ENCODE measurements around the gene RTBDN. TPM values are rescaled to one million over a fixed set of nuclear protein-coding genes. Genes with fewer than 3 reads are reported as not detected.

The RTBDN gene
- total RNA-seq, 1 donor from 2014 or later, result 4.8 TPM

DNA sequence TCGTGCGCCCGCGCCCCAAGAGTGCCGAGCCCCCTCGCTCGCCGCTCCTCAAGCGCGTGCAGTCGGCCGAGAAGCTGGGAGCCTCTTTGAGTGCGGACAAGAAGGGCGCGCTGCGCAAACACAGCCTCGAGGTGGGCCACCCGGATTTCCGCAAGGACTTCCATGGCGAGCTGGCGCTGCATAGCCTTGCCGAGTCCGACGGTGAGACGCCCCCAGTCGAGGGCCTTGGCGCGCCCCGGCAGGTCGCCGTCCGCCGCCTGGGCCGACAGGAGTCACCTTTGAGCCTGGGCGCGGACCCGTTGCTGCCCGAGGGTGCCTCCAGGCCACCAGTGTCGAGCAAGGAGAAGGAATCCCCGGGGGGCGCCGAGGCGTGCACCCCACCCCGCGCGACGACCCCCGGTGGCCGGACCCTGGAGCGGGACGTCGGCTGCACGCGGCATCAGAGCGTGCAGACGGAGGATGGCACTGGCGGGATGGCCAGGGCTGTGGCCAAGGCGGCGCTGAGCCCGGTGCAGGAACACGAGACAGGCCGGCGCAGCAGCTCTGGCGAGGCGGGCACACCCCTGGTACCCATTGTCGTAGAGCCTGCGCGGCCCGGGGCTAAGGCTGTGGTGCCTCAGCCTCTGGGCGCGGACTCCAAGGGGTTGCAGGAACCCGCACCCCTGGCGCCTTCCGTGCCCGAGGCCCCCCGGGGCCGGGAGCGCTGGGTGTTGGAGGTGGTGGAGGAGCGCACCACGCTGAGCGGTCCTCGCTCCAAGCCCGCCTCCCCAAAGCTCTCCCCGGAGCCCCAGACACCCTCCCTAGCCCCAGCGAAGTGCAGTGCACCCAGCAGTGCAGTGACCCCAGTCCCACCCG is 39.7 kb upstream of the RTBDN start:
- Mint-ChIP-seq H3K27me3 (ENCODE audit: unreplicated experiment) (peaks cover 12% of the 10 kb centered on the region), H3K36me3 (ENCODE audit: unreplicated experiment) (peaks cover 14% of the 10 kb centered on the region), H3K9me3 (ENCODE audit: unreplicated experiment) (peaks cover 8% of the 10 kb centered on the region), H3K4me3 (ENCODE audit: unreplicated experiment) (no peak overlapping the region), H3K4me1 (ENCODE audit: low read depth, unreplicated experiment) (no peaks in the 10 kb centered on the region), H3K27ac (ENCODE audit: unreplicated experiment) (no peak overlapping the region)
- DNase-seq, result no peak
- TF ChIP-seq, protein P1, sequence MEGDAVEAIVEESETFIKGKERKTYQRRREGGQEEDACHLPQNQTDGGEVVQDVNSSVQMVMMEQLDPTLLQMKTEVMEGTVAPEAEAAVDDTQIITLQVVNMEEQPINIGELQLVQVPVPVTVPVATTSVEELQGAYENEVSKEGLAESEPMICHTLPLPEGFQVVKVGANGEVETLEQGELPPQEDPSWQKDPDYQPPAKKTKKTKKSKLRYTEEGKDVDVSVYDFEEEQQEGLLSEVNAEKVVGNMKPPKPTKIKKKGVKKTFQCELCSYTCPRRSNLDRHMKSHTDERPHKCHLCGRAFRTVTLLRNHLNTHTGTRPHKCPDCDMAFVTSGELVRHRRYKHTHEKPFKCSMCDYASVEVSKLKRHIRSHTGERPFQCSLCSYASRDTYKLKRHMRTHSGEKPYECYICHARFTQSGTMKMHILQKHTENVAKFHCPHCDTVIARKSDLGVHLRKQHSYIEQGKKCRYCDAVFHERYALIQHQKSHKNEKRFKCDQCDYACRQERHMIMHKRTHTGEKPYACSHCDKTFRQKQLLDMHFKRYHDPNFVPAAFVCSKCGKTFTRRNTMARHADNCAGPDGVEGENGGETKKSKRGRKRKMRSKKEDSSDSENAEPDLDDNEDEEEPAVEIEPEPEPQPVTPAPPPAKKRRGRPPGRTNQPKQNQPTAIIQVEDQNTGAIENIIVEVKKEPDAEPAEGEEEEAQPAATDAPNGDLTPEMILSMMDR (IDR thresholded peaks at IDR 0.05; ENCODE audit: partially characterized antibody, unreplicated experiment), result no peak

DNA sequence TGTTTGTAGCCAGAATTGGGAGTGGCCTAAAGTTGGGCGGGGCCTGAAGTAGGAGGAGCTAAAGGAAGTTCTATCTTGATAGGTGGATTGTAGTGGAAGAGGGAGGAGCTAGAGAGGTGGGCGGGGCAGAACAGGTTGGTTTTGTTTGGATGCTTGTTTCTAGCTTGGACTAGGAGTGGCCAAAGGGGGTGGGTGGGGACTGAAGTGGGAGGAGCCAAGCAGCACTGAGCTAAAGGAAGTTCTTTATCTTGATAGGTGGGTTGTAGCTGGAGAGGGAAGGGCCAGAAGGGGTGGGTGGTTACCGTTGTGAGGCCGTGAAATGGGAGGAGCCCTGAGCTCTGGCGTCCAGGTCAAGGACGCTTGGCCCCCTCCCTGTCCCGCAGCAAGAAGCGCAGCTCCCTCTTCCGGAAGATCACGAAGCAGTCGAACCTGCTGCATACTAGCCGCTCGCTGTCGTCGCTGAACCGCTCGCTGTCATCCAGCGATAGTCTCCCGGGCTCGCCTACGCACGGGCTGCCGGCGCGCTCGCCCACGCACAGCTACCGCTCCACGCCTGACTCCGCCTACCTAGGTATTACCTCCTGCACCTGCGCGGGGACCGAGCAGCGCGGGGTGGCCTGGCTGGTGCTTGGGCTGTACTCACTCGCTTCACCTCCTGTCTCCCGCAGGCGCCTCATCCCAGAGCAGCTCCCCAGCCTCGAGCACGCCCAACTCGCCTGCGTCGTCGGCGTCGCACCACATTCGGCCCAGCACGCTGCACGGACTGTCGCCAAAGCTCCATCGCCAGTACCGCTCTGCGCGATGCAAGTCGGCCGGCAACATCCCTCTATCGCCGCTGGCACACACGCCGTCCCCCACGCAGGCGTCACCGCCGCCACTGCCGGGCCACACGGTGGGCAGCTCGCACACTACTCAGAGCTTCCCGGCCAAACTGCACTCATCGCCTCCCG is 38.8 kb upstream of the RTBDN start:
- Mint-ChIP-seq H3K27ac (ENCODE audit: unreplicated experiment) (no peak overlapping the region), H3K9me3 (ENCODE audit: unreplicated experiment) (peaks cover 8% of the 10 kb centered on the region), H3K27me3 (ENCODE audit: unreplicated experiment) (peaks cover 12% of the 10 kb centered on the region), H3K4me1 (ENCODE audit: low read depth, unreplicated experiment) (peaks cover 2% of the 10 kb centered on the region), H3K36me3 (ENCODE audit: unreplicated experiment) (peaks cover 14% of the 10 kb centered on the region), H3K4me3 (ENCODE audit: unreplicated experiment) (no peak overlapping the region)
- peak; percentile 59 for DNase-seq
- TF ChIP-seq, protein P1 (IDR thresholded peaks at IDR 0.05; ENCODE audit: partially characterized antibody, unreplicated experiment), result no peak

DNA sequence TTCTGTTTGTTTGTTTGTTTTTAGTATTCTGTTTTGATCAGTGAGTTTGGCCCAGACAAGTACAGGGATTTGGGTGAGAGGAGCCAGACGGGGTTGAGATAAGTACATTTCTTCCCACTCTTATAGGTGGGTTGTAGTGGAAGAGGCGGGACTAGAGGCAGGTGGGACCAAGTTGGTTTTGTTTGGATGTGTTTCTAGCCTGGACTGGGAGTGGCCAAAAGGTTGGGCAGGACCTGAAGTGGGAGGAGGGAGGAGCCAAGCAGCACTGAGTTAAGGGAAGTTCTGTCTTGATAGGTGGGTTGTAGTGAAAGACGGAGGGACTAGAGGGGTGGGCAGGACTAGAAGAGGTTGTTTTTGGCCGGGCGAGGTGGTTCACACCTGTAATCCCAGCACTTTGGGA is 37.9 kb upstream of the RTBDN start:
- Mint-ChIP-seq H3K27me3 (ENCODE audit: unreplicated experiment) (peaks cover 12% of the 10 kb centered on the region), H3K4me3 (ENCODE audit: unreplicated experiment) (peak overlapping the region; percentile 10), H3K9me3 (ENCODE audit: unreplicated experiment) (peaks cover 8% of the 10 kb centered on the region), H3K27ac (ENCODE audit: unreplicated experiment) (peak overlapping the region; percentile 2), H3K4me1 (ENCODE audit: low read depth, unreplicated experiment) (peaks cover 2% of the 10 kb centered on the region), H3K36me3 (ENCODE audit: unreplicated experiment) (peaks cover 14% of the 10 kb centered on the region)
- TF ChIP-seq, protein P1 (IDR thresholded peaks at IDR 0.05; ENCODE audit: partially characterized antibody, unreplicated experiment), result no peak
- DNase-seq, result no peak

DNA sequence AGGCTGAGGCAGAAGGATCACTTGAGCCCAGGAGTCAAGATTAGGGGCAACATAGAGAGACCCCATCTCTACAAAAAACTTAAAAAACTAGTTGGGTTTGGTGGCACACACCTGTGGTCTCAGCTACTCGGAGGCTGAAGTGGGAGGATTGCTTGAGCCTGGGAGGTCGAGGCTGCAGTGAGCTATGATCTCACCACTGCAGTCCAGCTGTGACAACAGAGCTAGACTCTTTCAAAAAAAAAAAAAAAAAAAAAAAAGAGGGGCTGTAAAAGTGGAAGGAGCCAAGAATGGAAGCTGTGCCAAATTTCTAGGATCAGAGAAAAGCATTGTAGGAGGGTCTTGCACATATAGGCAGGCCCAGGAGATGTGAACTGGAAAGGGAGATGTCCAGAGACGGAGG is 37.3 kb upstream of the RTBDN start:
- H3K36me3 Mint-ChIP-seq (ENCODE audit: unreplicated experiment), result peaks cover 14% of the 10 kb centered on the region
- DNase-seq, result no peak
- peaks cover 12% of the 10 kb centered on the region for H3K27me3 Mint-ChIP-seq (ENCODE audit: unreplicated experiment)
- H3K9me3 Mint-ChIP-seq (ENCODE audit: unreplicated experiment), result peaks cover 12% of the 10 kb centered on the region
- no peak overlapping the region for H3K4me3 Mint-ChIP-seq (ENCODE audit: unreplicated experiment)
- TF ChIP-seq, protein P1 (IDR thresholded peaks at IDR 0.05; ENCODE audit: partially characterized antibody, unreplicated experiment), result no peak
- H3K4me1 Mint-ChIP-seq (ENCODE audit: low read depth, unreplicated experiment), result peaks cover 5% of the 10 kb centered on the region
- H3K27ac Mint-ChIP-seq (ENCODE audit: unreplicated experiment), result peak overlapping the region; percentile 2
